SU-DHL-6 (cell line): ENCODE data around the gene IFRD2.

Source experiments
- H2AFZ ChIP-seq: fragments of 200-600 bp; sonication (generic); 2 replicates; pipeline ENCODE4 v1.6.1; 2014; ENCODE audit warnings: low read depth, mild to moderate bottlenecking, moderate library complexity, mixed read lengths, antibody characterized with exemption, low read length; ENCODE audit not compliant: severe bottlenecking
- H3F3A ChIP-seq: fragments of 200-600 bp; shearing (Covaris generic); 2 replicates; pipeline ENCODE4 v1.6.0; 2016; ENCODE audit warnings: antibody characterized with exemption, mild to moderate bottlenecking; ENCODE audit not compliant: insufficient read depth
- H3K27ac ChIP-seq: fragments of 200-600 bp; sonication (generic); 2 replicates; pipeline ENCODE4 v1.5.1; 2016; ENCODE audit warnings: low read depth, mild to moderate bottlenecking, low read length, moderate library complexity, mixed read lengths
- H3K27me3 ChIP-seq: fragments of 200-600 bp; sonication (generic), shearing (Covaris generic); 2 replicates; pipeline ENCODE4 v1.6.0; 2014; ENCODE audit warnings: mild to moderate bottlenecking, low read length
- H3K36me3 ChIP-seq: fragments of 200-600 bp; sonication (generic); 2 replicates; pipeline ENCODE4 v1.6.1; 2014; ENCODE audit warnings: mild to moderate bottlenecking, low read length, mixed read lengths
- H3K4me2 ChIP-seq: fragments of 300-600, 200-600 bp; shearing (Covaris generic), sonication (generic); 2 replicates; pipeline ENCODE4 v1.6.0; 2014; ENCODE audit warnings: low read length, low read depth, mild to moderate bottlenecking; ENCODE audit not compliant: poor library complexity, severe bottlenecking
- H3K4me3 ChIP-seq: fragments of 200-600 bp; sonication (generic); 2 replicates; pipeline ENCODE4 v1.5.1; 2014; ENCODE audit warnings: antibody characterized with exemption, low read length, mild to moderate bottlenecking, mixed read lengths; ENCODE audit not compliant: insufficient read depth, poor library complexity, severe bottlenecking
- H3K79me2 ChIP-seq: fragments of 200-600 bp; sonication (generic); 2 replicates; pipeline ENCODE4 v1.6.1; 2014; ENCODE audit warnings: mild to moderate bottlenecking, low read length, moderate library complexity; ENCODE audit not compliant: insufficient read depth
- H3K9ac ChIP-seq: fragments of 200-600 bp; sonication (generic); 2 replicates; pipeline ENCODE4 v1.7.0; 2014; ENCODE audit warnings: mild to moderate bottlenecking, low read length
- H3K9me2 ChIP-seq: fragments of 200-600 bp; sonication (generic); replicated peaks from 2 replicates; pipeline ENCODE4 v1.6.1; 2014; ENCODE audit warnings: low read length; ENCODE audit not compliant: insufficient read depth
- H3K9me3 ChIP-seq: fragments of 200-600 bp; sonication (generic); 2 replicates; pipeline ENCODE4 v1.6.1; 2014; ENCODE audit warnings: low read length, mixed read lengths; ENCODE audit not compliant: insufficient read depth
- H4K20me1 ChIP-seq: fragments of 200-600 bp; sonication (generic); 2 replicates; pipeline ENCODE4 v1.6.1; 2014; ENCODE audit warnings: low read depth, mild to moderate bottlenecking, antibody characterized with exemption, low read length, moderate library complexity, mixed read lengths
- CTCF ChIP-seq: fragments of 200-600 bp; sonication (generic); IDR thresholded peaks from one replicate; pipeline ENCODE4 v1.5.1; 2017; ENCODE audit warnings: antibody characterized with exemption, mild to moderate bottlenecking, low read length, moderate library complexity; ENCODE audit not compliant: insufficient read depth, poor library complexity, severe bottlenecking
- EZH2phosphoT487 ChIP-seq: fragments of 200-600 bp; sonication (generic), shearing (Covaris generic); conservative IDR thresholded peaks from 2 replicates; pipeline ENCODE4 v1.6.1; 2018; ENCODE audit warnings: mild to moderate bottlenecking, antibody characterized with exemption, low read length, moderate library complexity, mixed read lengths

Gene IFRD2

GRCh38 chr3:50275996-50276761 is 16.1 kb downstream of the IFRD2 start:
- H3K9me2 ChIP-seq, result no peaks in the 10 kb centered on the region
- H2AFZ ChIP-seq, result no peak overlapping the region
- no peak for TF ChIP-seq EZH2phosphoT487
- no peak for TF ChIP-seq CTCF
- H3K4me2 ChIP-seq, result no peak overlapping the region
- no peaks in the 10 kb centered on the region for H4K20me1 ChIP-seq
- no peak overlapping the region for H3K27ac ChIP-seq
- no peaks in the 10 kb centered on the region for H3K36me3 ChIP-seq
- no peaks in the 10 kb centered on the region for H3F3A ChIP-seq
- no peak overlapping the region for H3K9ac ChIP-seq
- no peak overlapping the region for H3K4me3 ChIP-seq
- no peaks in the 10 kb centered on the region for H3K79me2 ChIP-seq
- H3K9me3 ChIP-seq, result no peaks in the 10 kb centered on the region
- no peaks in the 10 kb centered on the region for H3K27me3 ChIP-seq

GRCh38 chr3:50275141-50275995 is 16.9 kb downstream of the IFRD2 start:
- Histone ChIP-seq H3K36me3 (no peaks in the 10 kb centered on the region), H3K27ac (no peak overlapping the region), H3K27me3 (no peaks in the 10 kb centered on the region), H2AFZ (no peak overlapping the region), H3K9me2 (no peaks in the 10 kb centered on the region), H3K9ac (no peak overlapping the region), H3K4me2 (no peak overlapping the region), H4K20me1 (no peaks in the 10 kb centered on the region), H3K9me3 (no peaks in the 10 kb centered on the region), H3F3A (no peaks in the 10 kb centered on the region), H3K4me3 (no peak overlapping the region), H3K79me2 (no peaks in the 10 kb centered on the region)
- TF ChIP-seq CTCF, result no peak
- no peak for TF ChIP-seq EZH2phosphoT487

- Histone ChIP-seq H3K79me2 (no peaks in the 10 kb centered on the region), H4K20me1 (no peaks in the 10 kb centered on the region), H3K9ac (no peak overlapping the region), H3K4me3 (no peak overlapping the region), H3K9me3 (no peaks in the 10 kb centered on the region), H3K9me2 (no peaks in the 10 kb centered on the region), H3K36me3 (no peaks in the 10 kb centered on the region), H3K4me2 (no peak overlapping the region), H3K27ac (no peak overlapping the region), H3F3A (no peaks in the 10 kb centered on the region), H2AFZ (no peak overlapping the region), H3K27me3 (no peaks in the 10 kb centered on the region)
- TF ChIP-seq EZH2phosphoT487, result no peak
- TF ChIP-seq CTCF, result peak; percentile 88
These were observed 17.7 kb downstream of the IFRD2 start for GRCh38 chr3:50274371-50275104.
